Measurements from ENCODE around the gene KRTAP10-8.

Gene KRTAP10-8

DNA sequence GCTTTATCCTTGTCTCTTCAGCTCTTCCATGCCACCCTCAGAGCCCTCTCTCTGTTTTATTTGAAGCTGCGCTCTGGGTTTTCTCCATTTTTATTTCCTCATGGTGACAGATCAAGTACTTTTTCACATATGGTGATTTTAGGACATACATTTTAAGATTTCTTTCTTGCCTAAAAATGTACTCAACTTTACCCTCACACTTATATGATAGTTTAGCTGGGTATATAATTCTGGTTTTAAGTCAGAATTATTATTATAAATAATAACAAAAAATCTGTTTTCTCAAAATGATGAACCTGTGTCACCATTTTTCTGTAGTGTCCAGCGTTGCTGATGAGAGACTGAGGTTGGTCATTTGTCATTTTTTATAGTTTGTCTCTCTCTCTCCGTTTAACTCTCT, 30.7 kb upstream of the KRTAP10-8 start:
- H3K4me3 ChIP-seq (ENCODE audit: low read length), result no peak overlapping the region
- DNase-seq (ENCODE audit: low read depth), result no peak
- TF ChIP-seq CTCF (conservative IDR thresholded peaks at IDR 0.05; ENCODE audit: low read depth, low read length), result no peak

- DNase-seq (ENCODE audit: low read depth), result no peak
- no peak overlapping the region for H3K4me3 ChIP-seq (ENCODE audit: low read length)
- TF ChIP-seq CTCF (conservative IDR thresholded peaks at IDR 0.05; ENCODE audit: low read depth, low read length), result no peak
Measured at GRCh38 chr21:44582055-44582454, 29.8 kb upstream of the KRTAP10-8 start.

DNA sequence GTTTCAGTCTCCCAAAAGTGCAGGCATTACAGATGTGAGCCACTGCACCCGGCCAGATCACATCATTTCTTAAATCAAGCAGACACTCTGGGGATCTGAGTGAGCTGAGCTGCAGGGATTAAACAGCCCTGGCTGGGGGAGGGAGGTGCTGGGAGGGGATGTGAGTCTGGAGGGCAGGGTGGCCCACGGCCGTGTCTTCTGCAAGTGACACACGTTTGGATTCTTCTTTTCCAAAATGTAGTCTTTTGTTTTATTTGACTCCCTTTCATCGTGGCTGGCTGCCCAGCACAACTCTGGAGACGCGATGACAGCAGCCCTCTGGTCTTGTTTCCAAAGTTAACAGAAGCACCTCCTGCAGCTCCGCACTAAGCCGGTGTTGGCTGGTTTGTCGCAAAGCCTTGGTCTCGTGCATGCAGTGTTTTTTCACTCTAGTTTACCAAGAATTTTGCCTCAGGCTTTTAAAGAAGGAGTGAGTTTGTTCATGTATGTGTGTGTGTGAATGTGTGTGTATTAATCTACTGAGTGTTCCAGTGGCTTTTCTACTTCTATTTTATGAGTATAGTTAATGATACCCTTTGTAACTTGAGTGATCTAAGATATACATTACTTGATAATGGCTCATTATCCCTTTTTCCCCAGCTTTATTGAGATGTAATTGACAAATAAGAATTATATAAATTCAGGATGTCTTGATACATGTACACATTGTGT, 28.6 kb upstream of the KRTAP10-8 start:
- no peak for TF ChIP-seq CTCF (conservative IDR thresholded peaks at IDR 0.05; ENCODE audit: low read depth, low read length)
- no peak overlapping the region for H3K4me3 ChIP-seq (ENCODE audit: low read length)
- DNase-seq (ENCODE audit: low read depth), result no peak

GRCh38 chr21:44583800-44584147, 28.1 kb upstream of the KRTAP10-8 start:
- no peak overlapping the region for H3K4me3 ChIP-seq (ENCODE audit: low read length)
- DNase-seq (ENCODE audit: low read depth), result no peak
- no peak for TF ChIP-seq CTCF (conservative IDR thresholded peaks at IDR 0.05; ENCODE audit: low read depth, low read length)

- no peak for TF ChIP-seq CTCF (conservative IDR thresholded peaks at IDR 0.05; ENCODE audit: low read depth, low read length)
- no peak overlapping the region for H3K4me3 ChIP-seq (ENCODE audit: low read length)
Measured at GRCh38 chr21:44585892-44586291, 26.0 kb upstream of the KRTAP10-8 start.

GRCh38 chr21:44589094-44589493, 22.8 kb upstream of the KRTAP10-8 start:
- H3K4me3 ChIP-seq (ENCODE audit: low read length), result no peak overlapping the region
- TF ChIP-seq CTCF (conservative IDR thresholded peaks at IDR 0.05; ENCODE audit: low read depth, low read length), result no peak
- no peak for DNase-seq (ENCODE audit: low read depth)

More at GRCh38 chr21:44585892-44586291, 26.0 kb upstream of the KRTAP10-8 start:
- no peak for DNase-seq (ENCODE audit: low read depth)

DNA sequence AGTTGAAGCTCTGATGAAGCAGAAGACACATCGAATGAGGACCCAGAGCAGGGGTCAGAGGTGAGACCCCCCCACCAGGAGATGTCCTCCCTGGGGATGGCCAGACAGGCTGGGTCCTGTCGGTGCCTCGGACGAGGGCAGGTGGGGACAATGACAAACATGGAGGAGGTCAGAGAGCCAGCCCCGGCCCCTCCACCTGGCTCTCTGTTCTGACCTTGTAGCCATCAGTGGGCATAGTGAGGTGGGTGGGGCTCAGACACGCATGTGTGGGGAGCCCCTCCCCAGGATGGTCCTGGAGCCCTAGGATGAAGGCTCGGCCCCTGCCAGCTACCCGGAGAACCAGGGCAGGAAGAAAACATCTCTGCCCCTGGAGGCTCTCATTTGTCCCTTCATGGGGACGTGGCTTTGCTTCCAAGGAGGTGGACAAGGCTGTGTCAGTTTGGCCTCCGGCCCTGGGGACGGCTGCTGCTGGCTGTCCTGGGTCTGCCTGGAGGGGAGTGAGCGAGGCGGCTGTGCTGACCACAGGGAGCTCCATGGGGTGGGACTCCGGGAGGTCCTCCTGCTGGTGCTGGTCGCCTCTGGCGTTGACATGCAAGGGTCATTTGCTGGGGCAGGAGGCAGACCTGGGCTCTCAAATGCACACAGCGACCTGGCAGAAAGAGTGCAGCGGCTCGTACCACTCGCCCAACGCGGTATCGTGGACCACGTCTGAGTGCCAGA, 22.1 kb upstream of the KRTAP10-8 start:
- no peak for DNase-seq (ENCODE audit: low read depth)
- H3K4me3 ChIP-seq (ENCODE audit: low read length), result no peak overlapping the region
- no peak for TF ChIP-seq CTCF (conservative IDR thresholded peaks at IDR 0.05; ENCODE audit: low read depth, low read length)
